ENCODE measurements around the gene AKT1S1. TPM values are rescaled to one million over a fixed set of nuclear protein-coding genes. Genes with fewer than 3 reads are reported as not detected.

AKT1S1 gene
- total RNA-seq, 4 donors from 2014 or later: 16.2 to 31.0 (median 20.4) TPM

Small RNA genes within 50 kb of the gene (small RNA-seq; reads per million reads assigned to genes)
- gene MIR4749: 0 to 0.18 (median 0.07) reads per million in 4 donors

Other genes with a start within 250 kb of the AKT1S1 start
- 10 to 100 TPM in 3 of 4 donors, 1 to 10 TPM in 1; 6.3 to 40.8 (median 12.8) TPM for gene RRAS, start 237.2 kb downstream of the AKT1S1 start, total RNA-seq
- gene SCAF1, start 235.1 kb downstream of the AKT1S1 start, total RNA-seq: 10 to 100 TPM; 11.0 to 24.8 (median 15.2) TPM
- gene IRF3, start 211.5 kb downstream of the AKT1S1 start, total RNA-seq: 10 to 100 TPM; 33.5 to 69.1 (median 49.4) TPM
- gene BCL2L12, start 211.4 kb downstream of the AKT1S1 start, total RNA-seq: 10 to 100 TPM in 1 of 4 donors, 1 to 10 TPM in 3; 4.4 to 12.9 (median 5.8) TPM
- gene PRMT1, start 200.1 kb downstream of the AKT1S1 start, total RNA-seq: 100 to 1,000 TPM in 3 of 4 donors, 10 to 100 TPM in 1; 86.1 to 206 (median 182) TPM
- gene ADM5, start 187.8 kb downstream of the AKT1S1 start, total RNA-seq: 1 to 10 TPM in 3 of 4 donors, under 1 TPM in 1; 0.91 to 2.8 (median 1.8) TPM
- 1 to 10 TPM in 2 of 4 donors, under 1 TPM in 2; 0.48 to 4.8 (median 1.1) TPM for gene CPT1C, start 186.2 kb downstream of the AKT1S1 start, total RNA-seq
- gene TSKS, start 114.0 kb downstream of the AKT1S1 start, total RNA-seq: not detected
- gene AP2A1, start 110.4 kb downstream of the AKT1S1 start, total RNA-seq: 10 to 100 TPM; 50.7 to 77.8 (median 65.8) TPM
- 10 to 100 TPM in 1 of 4 donors, 1 to 10 TPM in 3; 4.7 to 13.7 (median 8.1) TPM for gene FUZ, start 64.1 kb downstream of the AKT1S1 start, total RNA-seq
- 10 to 100 TPM; 16.9 to 27.7 (median 23.9) TPM for gene MED25, start 59.1 kb downstream of the AKT1S1 start, total RNA-seq
- gene PTOV1, start 26.2 kb downstream of the AKT1S1 start, total RNA-seq: 10 to 100 TPM; 31.3 to 57.0 (median 45.2) TPM
- gene PNKP, start 9.8 kb downstream of the AKT1S1 start, total RNA-seq: 10 to 100 TPM; 33.3 to 42.3 (median 36.3) TPM
- gene TBC1D17, start 347 bp upstream of the AKT1S1 start, total RNA-seq: 10 to 100 TPM in 3 of 4 donors, 1 to 10 TPM in 1; 6.7 to 25.9 (median 16.9) TPM
- gene IL4I1, start 19.5 kb upstream of the AKT1S1 start, total RNA-seq: under 1 TPM; 0.56 to 0.91 (median 0.73) TPM
- gene ATF5, start 51.9 kb upstream of the AKT1S1 start, total RNA-seq: 1 to 10 TPM; 3.3 to 9.7 (median 8.2) TPM
- gene NUP62, start 52.1 kb upstream of the AKT1S1 start, total RNA-seq: 10 to 100 TPM; 34.5 to 40.1 (median 34.9) TPM
- under 1 TPM in 1 of 4 donors, not detected in 3; 0.38 TPM for gene SIGLEC11, start 83.8 kb upstream of the AKT1S1 start, total RNA-seq
- 10 to 100 TPM; 12.7 to 26.1 (median 20.9) TPM for gene VRK3, start 148.0 kb upstream of the AKT1S1 start, total RNA-seq
- 10 to 100 TPM in 1 of 4 donors, 1 to 10 TPM in 3; 3.6 to 14.9 (median 4.5) TPM for gene ZNF473, start 148.7 kb upstream of the AKT1S1 start, total RNA-seq